ENCODE measurements around the gene ARHGEF17.

ARHGEF17 gene

DNA sequence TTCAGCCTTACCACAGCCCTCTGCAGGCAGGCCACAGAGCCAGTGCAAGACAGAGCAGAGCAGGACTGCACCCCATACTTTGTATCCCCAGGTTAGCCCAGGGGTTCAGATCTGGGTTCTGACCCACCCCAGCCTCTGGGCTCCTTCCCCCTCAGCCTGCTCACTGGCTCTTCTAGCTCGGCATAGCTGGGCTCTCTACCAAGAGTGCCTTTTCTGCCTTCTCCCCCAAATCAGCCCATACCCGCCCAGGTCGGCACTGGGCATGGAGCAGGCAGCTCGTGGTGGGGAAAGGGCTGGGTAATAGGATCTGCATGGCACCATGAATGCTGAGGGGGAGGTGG, 76.4 kb downstream of the ARHGEF17 start:
- no peak for DNase-seq

DNA sequence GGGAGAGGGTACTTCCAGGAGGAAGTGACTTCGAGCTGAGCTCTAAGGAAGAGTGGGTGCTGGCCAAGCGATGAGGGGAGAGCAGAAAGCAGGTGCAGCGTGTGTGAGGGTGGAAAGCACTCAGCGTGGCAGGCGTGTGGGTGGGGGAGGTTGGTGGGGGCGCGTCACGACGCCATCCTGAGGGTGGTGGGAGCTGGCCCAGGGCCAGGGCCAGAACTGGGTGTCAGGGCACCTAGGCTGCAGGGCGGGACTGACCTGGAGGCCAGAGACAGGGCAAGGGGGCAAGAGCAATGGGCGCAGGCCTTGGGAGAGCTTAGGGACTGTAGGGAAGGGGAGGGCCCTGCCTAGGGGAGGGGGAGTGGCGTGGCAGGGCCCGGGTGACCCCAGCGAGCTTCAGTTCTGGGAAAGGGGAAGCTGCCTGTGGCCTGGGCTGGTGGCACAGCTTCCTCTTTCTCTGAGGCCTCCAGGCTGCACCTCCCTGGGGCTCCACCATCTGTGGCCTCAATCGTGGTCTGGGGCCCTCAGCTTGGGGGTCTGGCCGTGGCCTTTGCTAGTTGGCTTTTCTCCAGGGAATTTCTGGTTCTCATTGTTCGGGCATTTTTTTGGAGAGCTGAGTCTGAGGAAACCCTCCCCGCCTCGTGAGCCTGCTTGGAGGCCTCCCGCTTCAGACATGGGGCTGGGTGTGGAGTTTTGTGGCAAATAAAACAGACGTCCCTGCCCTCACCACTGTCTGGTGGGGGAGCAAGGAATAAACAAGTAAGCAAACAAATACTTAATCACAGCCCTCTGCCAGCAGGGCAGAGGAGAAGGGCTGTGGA, 77.0 kb downstream of the ARHGEF17 start:
- peak; percentile 15 for DNase-seq

DNA sequence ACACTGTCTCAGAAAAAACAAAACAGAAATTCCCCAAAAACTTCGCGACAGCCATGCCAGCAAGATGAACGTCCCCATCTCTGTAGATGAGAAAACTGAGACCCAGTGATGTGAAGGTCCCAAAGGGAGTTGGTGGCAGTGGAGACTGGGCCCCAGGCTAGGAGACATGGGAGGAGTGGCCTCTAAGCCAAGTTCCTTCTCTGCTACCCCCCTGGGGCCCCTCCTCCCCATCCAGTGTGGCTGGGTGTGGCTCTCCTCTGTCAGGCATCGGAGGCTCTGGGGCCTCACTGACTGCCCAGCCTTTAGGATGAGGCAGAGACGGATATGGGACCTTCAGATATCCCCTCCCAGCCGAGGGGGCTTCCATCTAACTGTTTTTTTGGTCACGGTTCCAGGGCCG, 77.9 kb downstream of the ARHGEF17 start:
- DNase-seq: no peak

DNA sequence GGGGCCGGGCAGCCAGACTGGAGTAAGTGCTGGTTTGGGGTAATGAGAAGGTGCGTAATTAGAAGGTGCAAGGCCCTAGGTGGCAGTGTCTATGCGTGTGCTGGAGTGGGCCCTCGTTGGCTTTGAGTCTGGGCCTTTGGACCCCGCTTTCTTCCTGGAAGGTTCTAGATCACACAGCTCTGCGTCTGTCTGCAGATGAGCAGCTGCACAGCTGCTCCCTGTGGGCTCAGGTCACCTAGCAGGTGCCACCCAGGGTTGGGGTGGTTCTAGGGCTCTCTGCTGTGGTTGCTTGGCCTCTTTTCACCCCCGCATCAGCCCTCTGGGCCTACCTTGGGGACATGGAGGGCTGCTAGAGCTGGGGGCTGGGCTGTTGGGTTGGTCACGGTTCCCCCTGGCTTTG, 78.5 kb downstream of the ARHGEF17 start:
- DNase-seq: no peak

DNA sequence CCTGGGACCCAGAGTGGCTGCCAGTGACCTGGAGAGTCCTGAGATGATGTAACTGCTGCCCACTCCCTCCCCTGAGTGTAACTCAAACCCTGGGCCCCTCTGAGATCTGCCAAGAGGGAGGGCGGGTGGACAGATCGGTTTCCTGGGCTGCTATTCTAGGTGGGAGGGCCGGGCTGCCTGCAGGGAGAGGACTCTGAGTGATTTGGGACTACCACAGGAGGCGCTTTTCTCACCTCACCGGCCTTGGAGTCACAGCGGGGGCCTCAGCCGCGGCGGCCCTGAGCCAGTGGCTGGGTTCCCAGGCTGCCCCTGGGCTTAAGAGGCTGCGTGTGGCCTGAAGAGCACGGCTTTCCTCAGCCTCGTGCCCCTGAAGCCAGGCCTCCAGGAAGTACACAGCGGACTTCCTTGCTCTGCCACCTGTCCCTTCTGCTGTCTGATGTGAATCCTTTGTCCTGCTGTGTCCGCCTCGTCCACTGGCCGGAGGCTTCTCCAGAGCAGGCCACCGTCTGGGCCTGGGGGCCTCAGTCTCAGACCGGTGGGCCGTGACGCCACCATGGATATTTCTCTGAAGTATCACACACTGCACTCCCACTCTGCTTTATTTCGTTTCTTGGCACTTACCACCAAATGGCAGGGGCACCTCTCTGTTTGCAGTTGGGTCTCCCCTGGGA, 79.7 kb downstream of the ARHGEF17 start:
- no peak for DNase-seq

DNA sequence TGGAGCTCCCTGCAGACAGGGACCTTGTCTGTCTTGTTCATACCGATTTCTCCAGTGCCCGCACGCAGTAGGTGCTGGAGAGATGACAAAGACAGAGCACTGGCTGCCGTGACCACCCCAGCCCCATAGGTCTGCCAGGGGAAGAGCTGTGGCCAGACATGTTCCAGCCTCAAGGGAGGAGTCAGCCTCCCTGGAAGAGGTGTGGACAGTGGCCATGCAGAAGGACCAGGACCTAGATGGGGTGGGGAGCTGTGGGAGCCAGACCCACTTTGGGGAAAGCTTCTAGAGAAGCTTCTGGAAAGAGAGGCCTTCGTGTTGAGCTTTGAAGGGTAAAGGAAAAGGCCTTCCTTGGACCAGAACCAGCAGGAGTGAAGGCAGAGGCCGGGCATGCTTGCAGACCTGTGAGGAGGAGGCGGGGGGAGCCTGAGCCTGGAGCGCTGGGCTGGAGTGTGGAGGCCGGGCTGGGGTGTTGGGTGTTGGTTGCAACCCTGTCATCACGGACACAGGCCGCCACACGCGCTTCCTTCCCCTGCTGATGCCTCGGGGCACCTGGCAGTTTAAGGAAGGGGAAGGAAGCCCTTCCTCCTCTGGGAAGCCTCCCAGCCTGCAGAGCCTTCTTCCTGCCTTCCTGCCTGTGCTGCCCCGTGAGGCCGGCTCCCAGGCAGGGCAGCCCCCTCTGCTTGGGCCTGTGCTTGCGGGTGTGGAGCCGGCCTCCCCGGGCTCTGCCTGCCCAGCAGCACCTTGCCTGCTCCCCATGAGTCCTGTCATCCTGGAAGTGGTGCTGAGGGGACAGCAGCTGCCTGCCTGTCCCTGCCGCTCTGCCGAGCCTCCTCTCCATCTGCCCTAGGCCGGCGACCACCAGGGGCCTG, 80.4 kb downstream of the ARHGEF17 start:
- no peak for DNase-seq

DNA sequence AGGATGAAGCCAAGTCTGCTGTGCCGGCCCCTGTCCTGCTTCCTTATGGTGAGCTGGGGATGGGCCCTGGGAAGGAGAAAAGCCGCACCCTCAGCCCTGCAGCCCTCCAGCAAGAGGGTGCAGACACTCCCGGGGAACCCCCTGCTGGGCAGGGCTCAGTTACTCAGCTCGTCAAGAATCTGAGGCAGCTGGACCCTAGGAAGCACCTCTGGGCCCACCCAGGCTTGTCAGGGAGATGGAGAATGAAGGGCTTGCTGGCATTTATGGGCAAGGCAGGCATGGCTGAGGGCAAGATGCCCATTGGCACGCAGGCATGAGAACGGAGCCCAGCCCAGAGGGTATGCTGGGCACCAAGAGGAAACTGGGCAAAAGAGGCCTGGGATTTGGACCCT, 81.1 kb downstream of the ARHGEF17 start:
- DNase-seq: no peak

DNA sequence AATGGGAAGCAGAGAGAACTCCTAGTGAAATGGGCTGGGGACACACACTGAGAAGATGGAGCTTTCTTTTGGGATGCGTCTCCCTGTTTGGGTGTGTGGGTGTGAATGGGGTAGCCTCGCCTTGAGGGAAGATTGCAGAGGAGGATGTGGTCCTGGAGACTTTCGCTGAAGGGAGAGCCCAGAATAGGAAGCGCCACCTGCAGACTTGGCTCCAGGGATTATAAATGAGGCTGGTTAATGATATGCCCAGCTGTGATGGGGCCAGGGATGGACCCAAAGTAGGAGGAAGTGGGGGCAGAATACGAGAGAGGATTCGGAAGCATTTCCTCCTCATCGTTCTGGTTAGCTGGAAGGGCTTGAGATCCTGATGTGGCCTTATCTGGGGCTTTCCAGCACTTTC, 81.8 kb downstream of the ARHGEF17 start:
- no peak for DNase-seq

DNA sequence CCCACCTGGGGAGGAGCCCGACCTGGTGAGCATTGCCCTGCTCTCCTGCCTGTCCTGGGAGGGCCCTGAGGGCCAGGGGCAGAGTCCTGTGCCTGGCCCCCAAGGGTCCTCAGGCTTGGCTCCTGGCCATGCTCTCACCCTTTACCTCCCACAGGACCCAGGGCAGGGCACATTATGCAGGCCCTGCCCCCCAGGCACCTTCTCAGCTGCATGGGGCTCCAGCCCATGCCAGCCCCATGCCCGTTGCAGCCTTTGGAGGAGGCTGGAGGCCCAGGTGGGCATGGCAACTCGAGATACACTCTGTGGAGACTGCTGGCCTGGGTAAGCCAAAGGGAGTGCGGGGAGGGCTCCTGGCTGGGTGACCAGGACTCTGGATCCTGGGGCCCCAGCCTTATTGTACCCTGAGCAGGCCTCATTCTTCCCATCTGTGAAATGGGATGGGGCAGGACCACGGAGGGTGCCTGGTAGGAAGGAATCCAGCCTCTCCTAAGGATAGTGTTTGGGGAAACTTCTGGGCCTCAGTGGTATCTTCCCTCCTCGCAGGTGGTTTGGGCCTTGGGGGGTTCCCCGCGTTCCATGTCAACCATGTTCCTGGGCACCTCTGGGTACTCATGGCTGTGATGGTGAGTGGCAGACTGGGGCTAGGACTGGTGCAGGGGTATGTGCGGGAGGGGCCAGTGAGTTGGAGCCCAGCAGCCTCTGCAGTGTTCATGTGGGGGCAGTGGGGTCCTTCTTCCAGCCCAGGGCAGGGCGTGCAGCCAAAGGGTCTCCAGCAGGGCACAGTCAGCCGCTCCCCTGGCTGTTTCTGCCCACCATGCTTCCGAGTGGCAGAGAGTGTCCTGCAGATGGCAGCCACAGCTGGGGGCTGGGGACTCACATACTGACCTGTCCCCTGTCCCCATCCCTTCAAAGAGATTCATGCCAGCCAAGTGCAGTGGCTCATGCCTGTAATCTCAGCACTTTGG, 82.8 kb downstream of the ARHGEF17 start:
- DNase-seq: no peak

DNA sequence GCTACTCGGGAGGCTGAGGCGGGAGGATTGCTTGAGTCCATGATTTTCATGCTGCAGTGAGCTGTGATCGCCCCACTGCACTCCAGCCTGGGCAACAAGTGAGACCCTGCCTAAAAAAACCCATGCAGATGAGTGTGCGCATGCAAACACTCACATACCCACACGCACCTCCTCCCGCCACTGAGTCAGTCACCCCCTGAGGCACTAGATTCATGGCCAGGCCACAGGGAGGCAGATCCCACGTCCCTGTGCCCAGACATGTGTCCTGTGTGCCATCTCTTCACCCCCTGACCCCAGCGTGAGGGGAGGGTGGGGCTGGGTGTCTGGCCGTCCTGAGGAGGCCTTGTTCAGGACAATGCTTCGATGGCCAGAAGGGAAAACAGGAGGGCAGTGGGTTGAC, 83.6 kb downstream of the ARHGEF17 start:
- no peak for DNase-seq

DNA sequence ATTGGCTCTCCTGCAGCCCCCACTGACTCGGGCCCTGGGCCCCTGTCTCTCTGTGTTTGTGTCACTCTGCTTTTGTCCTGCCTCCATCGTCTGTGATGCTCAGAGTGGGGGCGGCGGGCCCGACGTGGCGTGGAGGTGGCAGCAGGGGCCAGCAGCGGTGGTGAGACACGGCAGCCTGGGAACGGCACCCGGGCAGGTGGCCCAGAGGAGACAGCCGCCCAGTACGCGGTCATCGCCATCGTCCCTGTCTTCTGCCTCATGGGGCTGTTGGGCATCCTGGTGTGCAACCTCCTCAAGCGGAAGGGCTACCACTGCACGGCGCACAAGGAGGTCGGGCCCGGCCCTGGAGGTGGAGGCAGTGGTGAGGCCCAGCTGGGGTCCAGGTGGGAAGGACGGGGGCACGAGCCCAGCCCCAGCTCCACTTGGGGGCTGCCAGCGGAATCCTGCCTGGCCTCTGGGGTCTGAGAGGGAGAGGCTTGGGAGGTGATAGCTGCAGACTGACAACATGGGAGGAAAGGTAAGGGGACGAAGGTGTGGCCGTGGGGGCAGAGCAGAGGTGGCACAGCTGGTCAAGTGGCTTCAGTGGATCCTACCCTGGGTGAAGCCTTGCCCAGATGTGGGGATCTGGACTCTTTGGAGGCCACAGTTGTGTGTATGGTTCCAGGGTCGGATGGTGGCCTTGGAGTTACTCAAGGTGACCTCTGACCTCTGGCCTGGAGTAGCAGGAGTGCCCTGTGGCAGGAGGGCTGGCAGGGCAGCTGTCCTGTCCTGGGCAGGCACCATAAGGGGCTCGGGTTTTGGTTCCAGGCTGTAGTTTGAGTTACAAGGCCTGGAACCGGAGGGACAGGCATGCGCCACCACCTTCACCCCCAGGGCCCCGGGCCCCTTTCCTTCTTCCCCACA, 84.3 kb downstream of the ARHGEF17 start:
- DNase-seq: no peak

DNA sequence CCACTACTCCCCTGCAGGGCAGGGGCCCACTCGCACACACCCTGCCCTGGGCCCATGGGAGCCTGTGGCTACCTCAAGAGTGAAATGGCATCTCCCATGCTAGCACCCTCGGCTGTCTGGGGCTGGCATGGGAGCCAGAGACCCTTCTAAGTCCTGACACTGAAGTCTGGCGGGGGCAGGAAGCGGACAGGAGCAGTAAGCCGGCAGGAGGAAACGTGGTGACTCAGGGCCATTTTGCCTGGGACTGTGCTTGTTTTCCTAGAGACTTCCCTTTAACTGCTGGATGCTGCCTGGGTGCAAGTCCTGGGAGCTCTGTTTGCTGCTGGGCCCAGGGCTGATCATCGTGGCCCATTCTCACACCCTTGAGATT, 84.9 kb downstream of the ARHGEF17 start:
- DNase-seq: no peak

DNA sequence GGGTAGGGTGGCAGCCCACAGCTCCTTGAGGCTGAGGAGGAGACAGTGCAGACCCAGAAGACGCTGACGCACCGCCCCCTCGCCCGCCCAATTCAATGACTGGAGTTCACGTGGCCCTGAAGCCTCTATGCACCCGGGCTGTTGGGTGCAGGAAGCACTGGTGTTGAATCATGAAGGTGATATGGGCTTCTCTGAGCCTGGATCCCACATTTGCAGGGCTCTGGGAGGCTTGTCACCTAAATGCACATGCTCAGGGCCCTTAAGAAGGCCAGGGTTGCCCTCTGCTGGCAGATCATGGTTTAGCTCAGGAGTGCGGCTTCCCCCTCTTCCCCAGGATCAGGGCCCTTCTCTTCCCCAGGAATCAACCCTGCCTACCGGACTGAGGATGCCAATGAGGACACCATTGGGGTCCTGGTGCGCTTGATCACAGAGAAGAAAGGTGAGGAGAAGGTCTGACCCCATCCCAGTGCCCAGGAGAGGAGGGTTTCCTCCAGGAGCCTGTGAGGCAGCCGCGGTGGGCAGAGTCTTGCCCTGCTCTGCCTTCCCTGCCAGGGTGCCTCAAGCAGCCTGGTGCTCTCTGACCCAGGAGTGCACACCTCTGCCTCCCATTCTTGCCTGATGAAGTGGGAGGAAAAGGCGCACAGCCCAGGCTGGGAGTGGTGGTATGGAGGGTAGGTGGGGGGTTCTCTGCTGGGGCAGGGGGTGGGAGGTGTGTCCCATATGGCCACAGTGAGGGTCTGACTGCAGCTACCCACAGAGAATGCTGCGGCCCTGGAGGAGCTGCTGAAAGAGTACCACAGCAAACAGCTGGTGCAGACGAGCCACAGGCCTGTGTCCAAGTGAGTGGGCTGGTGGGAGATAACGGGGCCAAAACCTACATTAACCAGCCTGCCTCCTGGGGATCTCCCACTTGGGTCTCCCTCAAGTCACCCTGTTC, 85.7 kb downstream of the ARHGEF17 start:
- DNase-seq: peak; percentile 21

DNA sequence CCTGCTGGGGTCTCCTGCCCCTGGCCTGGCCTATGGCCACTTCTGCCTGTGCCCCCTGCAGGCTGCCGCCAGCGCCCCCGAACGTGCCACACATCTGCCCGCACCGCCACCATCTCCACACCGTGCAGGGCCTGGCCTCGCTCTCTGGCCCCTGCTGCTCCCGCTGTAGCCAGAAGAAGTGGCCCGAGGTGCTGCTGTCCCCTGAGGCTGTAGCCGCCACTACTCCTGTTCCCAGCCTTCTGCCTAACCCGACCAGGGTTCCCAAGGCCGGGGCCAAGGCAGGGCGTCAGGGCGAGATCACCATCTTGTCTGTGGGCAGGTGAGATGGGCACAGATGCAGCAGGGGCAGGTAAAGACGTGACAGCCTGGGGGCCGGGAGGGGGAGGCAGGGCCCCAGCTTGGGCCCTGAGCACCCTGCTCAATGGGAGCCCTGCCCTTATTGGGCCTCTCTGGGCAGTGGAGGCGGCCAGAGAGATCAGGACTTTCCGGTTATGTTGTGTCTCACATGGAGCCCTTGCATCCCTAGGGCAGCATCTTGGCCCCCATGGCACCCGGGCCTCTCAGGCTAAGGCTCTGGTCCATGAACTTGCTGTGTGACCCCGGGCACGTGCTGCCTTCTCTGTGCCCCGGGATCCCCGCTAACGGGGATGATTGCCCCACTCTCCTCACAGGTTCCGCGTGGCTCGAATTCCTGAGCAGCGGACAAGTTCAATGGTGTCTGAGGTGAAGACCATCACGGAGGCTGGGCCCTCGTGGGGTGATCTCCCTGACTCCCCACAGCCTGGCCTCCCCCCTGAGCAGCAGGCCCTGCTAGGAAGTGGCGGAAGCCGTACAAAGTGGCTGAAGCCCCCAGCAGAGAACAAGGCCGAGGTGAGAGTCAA, 86.6 kb downstream of the ARHGEF17 start:
- DNase-seq: no peak

DNA sequence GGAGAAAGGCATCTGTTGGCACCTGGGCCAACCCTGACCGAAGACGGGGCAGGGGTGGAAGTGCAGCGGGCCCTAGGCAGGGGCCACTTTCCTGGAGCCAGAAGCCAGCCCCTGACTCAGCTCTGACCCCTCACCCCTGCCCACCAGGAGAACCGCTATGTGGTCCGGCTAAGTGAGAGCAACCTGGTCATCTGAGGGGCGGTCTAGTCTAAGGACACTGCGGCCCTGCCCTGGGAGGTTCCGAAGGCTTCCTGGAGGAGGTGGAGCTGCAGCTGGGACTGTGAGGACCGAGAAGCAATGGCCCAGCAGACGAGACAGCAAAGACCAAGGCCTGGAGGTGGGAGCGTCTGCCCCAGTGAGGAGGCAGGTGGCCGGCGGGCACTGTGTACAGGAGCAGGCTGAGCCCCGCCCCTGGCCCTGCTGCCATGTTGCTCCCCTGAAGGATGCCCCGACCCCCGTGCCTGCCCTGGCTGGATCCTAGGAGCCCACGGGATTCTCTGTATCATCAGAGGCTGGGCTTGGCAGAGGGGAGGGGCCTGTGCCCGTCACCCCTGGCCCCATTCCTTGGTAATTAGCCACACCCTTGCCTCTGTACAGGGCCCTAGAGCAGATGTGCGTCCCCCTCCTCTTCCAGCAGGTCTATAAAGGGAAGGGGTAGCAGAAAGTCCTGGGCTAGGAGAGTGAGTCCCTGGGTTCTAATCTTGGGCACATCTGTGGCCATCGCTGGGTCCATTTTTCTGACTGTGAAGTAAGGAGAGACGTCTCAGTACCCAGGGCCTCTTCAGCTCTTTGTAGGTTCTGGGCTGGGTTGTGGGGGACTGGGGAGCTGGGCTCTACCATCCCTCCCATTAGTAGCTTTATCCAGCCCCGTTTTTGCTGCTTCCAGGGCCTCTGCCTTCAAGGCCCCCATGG, 87.5 kb downstream of the ARHGEF17 start:
- no peak for DNase-seq

DNA sequence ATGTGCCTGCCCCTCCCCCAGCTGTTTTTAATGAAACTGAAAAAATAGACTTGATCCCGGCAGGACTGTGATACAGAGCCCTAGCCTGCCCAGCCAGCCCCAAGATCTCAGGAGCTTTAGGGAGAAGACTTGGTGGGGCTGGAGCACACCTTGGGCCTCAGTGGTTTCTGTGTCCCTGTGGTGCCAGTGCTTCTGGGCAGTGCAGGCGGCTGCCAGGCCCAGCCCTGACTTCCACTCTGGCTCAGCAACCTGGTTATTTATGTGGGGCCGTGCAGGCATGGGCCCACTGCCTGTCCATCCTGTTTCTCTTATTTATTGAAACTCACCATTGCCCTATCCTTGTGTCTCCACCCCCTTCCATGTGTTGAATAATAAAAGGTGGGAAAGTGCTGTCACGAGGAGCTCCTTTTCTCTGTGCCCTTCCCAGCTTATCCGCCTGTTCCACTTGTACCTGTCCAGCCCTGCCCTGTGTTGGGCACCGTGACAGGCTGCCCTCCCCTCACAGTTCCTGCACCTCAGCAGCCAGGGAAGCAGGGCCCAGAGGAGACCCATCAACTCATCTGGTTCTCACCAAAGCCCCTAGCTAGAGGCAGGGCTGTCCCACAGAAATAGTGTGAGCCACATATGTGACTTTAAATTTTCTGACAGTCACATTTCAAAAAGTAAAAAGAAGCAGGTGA, 88.3 kb downstream of the ARHGEF17 start:
- DNase-seq: no peak

DNA sequence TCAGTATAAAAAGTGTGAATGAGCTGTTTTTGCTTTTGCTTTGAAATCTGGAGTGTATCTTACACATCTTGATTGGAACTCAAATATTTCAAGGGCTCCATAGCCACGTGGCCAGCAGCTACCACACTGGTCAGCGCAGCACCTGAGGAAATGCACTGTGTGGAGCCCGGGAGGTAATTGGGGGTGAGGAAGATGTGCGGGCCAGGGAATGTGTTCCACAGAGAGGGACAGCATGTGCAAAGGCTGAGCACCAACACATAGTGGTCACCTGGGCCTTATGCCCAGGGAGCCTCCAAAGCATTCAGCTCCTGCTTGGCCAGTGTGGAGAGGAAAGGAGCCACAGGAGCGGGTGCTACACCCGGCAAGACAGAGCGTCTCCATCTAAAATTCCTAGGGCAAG, 88.9 kb downstream of the ARHGEF17 start:
- no peak for DNase-seq
